PFSK-1 (cell line): Measurements from ENCODE around the gene SLC13A5.
A peak's percentile ranks its signal among the peaks of the same experiment; 100 is the strongest.

Experiments used
- FOXP2 ChIP-seq: optimal IDR thresholded peaks from 2 replicates; pipeline ENCODE3; 2011; ENCODE audit warnings: borderline replicate concordance, control low read depth, inconsistent platforms; ENCODE audit not compliant: insufficient read depth; ENCODE audit errors: extremely low read length, extremely low read depth
- POLR2AphosphoS5 ChIP-seq: IDR thresholded peaks from 2 replicates; pipeline ENCODE4 v1.6.1; 2012; ENCODE audit warnings: low read depth, mild to moderate bottlenecking, control low read depth, low read length, moderate library complexity
- REST ChIP-seq, 2 experiments: IDR thresholded peaks; 2 replicates each; pipeline versions ENCODE4 v1.6.1 to v1.8.0; 2011 to 2012; ENCODE audit warnings: low read depth in 2 of 2, low read length in 2 of 2, control low read depth in 1 of 2, inconsistent platforms in 1 of 2, mild to moderate bottlenecking in 1 of 2, moderate library complexity in 1 of 2; ENCODE audit not compliant: insufficient read depth in 1 of 2
- SIN3A ChIP-seq: IDR thresholded peaks from 2 replicates; pipeline ENCODE4 v1.6.1; 2012; ENCODE audit warnings: mild to moderate bottlenecking, low read length, moderate library complexity, borderline replicate concordance; ENCODE audit not compliant: insufficient read depth
- TAF1 ChIP-seq: IDR thresholded peaks from 2 replicates; pipeline ENCODE4 v1.6.1; 2012; ENCODE audit warnings: low read length, control low read depth, borderline replicate concordance; ENCODE audit not compliant: insufficient read depth

Gene SLC13A5

DNA sequence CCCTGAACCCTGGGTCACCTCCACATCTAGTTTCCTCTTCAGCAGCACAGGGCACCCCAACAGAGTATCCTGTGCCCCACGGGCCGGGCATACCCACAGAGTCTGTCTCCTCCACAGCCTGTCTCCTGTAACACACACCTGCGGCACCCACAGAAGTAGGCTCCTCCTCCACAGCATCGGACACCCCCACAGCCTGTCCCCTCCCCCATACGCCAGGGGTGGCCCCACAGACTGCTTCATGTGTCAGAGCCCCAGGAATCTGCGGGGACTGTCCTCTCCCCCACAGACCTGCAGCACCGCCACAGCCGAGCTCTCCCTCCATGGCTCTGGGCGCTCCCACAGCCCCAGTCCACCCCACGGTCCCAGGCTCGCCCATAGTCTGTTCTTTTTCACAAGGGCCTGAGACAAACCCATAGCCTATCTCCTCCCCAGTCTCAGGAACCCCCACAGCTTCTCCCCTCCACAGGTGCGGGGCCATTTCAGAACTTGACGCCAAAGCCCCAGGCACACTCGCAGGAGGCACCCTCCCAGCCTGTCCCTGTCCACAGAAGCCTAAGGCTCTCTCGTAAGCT, 74.1 kb downstream of the SLC13A5 start:
- TF ChIP-seq FOXP2 (no peak), TAF1 (no peak), POLR2AphosphoS5 (no peak), SIN3A (no peak), REST (IDR thresholded peaks at IDR 0.05; ENCODE audit: insufficient read depth in 1 of 2, low read depth in 2 of 2, low read length in 2 of 2) (no peak)

GRCh38 chr17:6638046-6638908, 74.9 kb downstream of the SLC13A5 start:
- TF ChIP-seq SIN3A (no peak), REST (IDR thresholded peaks at IDR 0.05; ENCODE audit: insufficient read depth in 1 of 2, low read depth in 2 of 2, low read length in 2 of 2) (no peak), POLR2AphosphoS5 (no peak), FOXP2 (no peak), TAF1 (no peak)

DNA sequence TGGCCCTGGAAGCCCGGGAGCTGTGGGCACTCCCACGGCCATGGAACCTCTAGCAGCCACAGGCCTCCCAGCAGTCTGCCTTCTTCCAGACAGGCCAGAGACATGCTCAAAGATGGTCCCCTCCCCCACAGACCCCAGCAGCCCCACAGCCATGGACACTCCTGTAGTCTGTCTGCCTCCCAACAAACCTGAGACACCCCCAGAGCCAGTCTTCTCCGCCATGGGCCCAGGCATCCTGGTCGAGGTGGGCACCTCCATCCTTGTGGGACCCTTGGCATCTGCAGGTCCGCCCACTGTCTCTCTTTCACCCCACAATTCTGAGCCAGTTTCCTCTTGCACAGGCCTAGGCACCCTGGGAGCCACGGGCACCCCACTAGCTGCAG, 75.7 kb downstream of the SLC13A5 start:
- TF ChIP-seq TAF1 (no peak), FOXP2 (no peak), POLR2AphosphoS5 (no peak), REST (IDR thresholded peaks at IDR 0.05; ENCODE audit: insufficient read depth in 1 of 2, low read depth in 2 of 2, low read length in 2 of 2) (no peak), SIN3A (no peak)

- TF ChIP-seq SIN3A (no peak), FOXP2 (no peak), TAF1 (no peak), REST (IDR thresholded peaks at IDR 0.05; ENCODE audit: insufficient read depth in 1 of 2, low read depth in 2 of 2, low read length in 2 of 2) (peak; percentile 31 to 81; a peak in 2 of 4 replicates), POLR2AphosphoS5 (no peak)
Measured at GRCh38 chr17:6636616-6637457, 76.3 kb downstream of the SLC13A5 start.
